Right cardiac atrium (tissue), 5 donors: Measurements from ENCODE around the gene ACSL1. TPM values are rescaled to one million over a fixed set of nuclear protein-coding genes. Genes with fewer than 3 reads are reported as not detected.

Source experiments
- ATAC-seq, 2 donors: fragments of 200-7000 bp; cut with Tn5 transposase; one replicate each; pipeline versions ENCODE4 v1.8.0 to v1.9.1; 2020; ENCODE audit warnings: moderate library complexity in 2 of 2, mild to moderate bottlenecking in 1 of 2
- DNase-seq, 3 donors: peaks; one replicate each; pipeline ENCODE4 v3.0.0-alpha.2; 2020
- H3K27ac ChIP-seq: one replicate; pipeline ENCODE4 v1.5.1; 2013; ENCODE audit warnings: mild to moderate bottlenecking, low read length, control low read depth, moderate library complexity
- H3K27me3 ChIP-seq: one replicate; pipeline ENCODE4 v1.6.1; 2013; ENCODE audit not compliant: control insufficient read depth, insufficient read depth
- H3K4me1 ChIP-seq: one replicate; pipeline ENCODE4 v1.6.1; 2013; ENCODE audit warnings: low read length; ENCODE audit not compliant: control insufficient read depth, insufficient read depth
- H3K4me3 ChIP-seq: one replicate; pipeline ENCODE4 v1.5.1; 2013; ENCODE audit warnings: low read length, control low read depth
- H3K9me3 ChIP-seq: one replicate; pipeline ENCODE4 v1.6.1; 2013; ENCODE audit warnings: low read length; ENCODE audit not compliant: control insufficient read depth
- WGBS: extraction: QIAGEN DNeasy Blood & Tissue Kit; methylation state at CpG from one replicate; pipeline ENCODE4 v1.1.7; 2013; 5-methylcytosine and 5-hydroxymethylcytosine counted together
- intact Hi-C, 4 donors: fragments of 100-400 bp; cut with DNase I; formaldehyde crosslinking; loops; one replicate each; pipeline versions ENCODE4 v1.11.0 to v1.14.0; 2022 to 2023
- polyA plus RNA-seq: library from polyadenylated mRNA; stranded (reverse); fragments of 200-250 nt; gene quantifications from one replicate; pipeline ENCODE4 v1.2.3, GENCODE V29; 2013
- total RNA-seq, 4 donors: library from RNA; stranded (reverse); fragmentation: NEBNext Ultra II Directional; extraction: Animal tissue kit (Norgen Biotek cat#: 25700); gene quantifications; one replicate each; pipeline ENCODE4 v1.2.1, GENCODE V29; 2021
- donor health status: healthy with polysubstance abuse.
- donor health status: DM: no; HTN: yes; CAD: no.
- donor health status: DM: no; HTN: no; CAD: no.
- donor health status: DM: no; HTN: yes; CAD: no; lungs with severe emphysema.
- donor health status: DM: yes; HTN: yes; CAD: no.

The ACSL1 gene
- total and polyA plus RNA-seq, 5 donors = 94.6 to 149 (median 116) TPM

- 89% methylated on average over 9 of the region's 9 CpGs for WGBS
- no peaks in the 10 kb centered on the region for H3K9me3 ChIP-seq
- H3K27ac ChIP-seq = no peak overlapping the region
- H3K4me3 ChIP-seq = no peak overlapping the region
- intact Hi-C loops = no loop called here
- ATAC-seq (no peak), DNase-seq (no peak)
- no peaks in the 10 kb centered on the region for H3K27me3 ChIP-seq
- peaks cover 6% of the 10 kb centered on the region for H3K4me1 ChIP-seq
These were observed 23.1 kb downstream of the ACSL1 start for GRCh38 chr4:184802697-184803015.

GRCh38 chr4:184801781-184802696 is 23.7 kb downstream of the ACSL1 start:
- Histone ChIP-seq H3K9me3 (no peaks in the 10 kb centered on the region), H3K4me3 (no peak overlapping the region), H3K27ac (no peak overlapping the region), H3K27me3 (no peaks in the 10 kb centered on the region), H3K4me1 (peaks cover 6% of the 10 kb centered on the region)
- DNase-seq (no peak), ATAC-seq (no peak)
- 79% methylated on average over 10 of the region's 10 CpGs for WGBS
- intact Hi-C loops = no loop called here

- intact Hi-C loops = no loop called here
- WGBS = 96% methylated on average over 7 of the region's 7 CpGs
- DNase-seq = no peak
- H3K4me1 ChIP-seq = peaks cover 10% of the 10 kb centered on the region
- no peaks in the 10 kb centered on the region for H3K9me3 ChIP-seq
- H3K27me3 ChIP-seq = no peaks in the 10 kb centered on the region
- no peak overlapping the region for H3K27ac ChIP-seq
- no peak for ATAC-seq
- H3K4me3 ChIP-seq = no peak overlapping the region
These were observed 27.3 kb downstream of the ACSL1 start for GRCh38 chr4:184798504-184798903.

- Histone ChIP-seq H3K4me3 (no peak overlapping the region), H3K4me1 (peaks cover 16% of the 10 kb centered on the region), H3K9me3 (no peaks in the 10 kb centered on the region), H3K27ac (no peak overlapping the region), H3K27me3 (no peaks in the 10 kb centered on the region)
- 76% methylated on average over 9 of the region's 9 CpGs for WGBS
- DNase-seq (no peak), ATAC-seq (peak; percentile 40 to 43)
- intact Hi-C loops = no loop called here
These were observed 28.9 kb downstream of the ACSL1 start for GRCh38 chr4:184796906-184797305.

GRCh38 chr4:184795214-184795844 is 30.4 kb downstream of the ACSL1 start:
- H3K4me3 ChIP-seq = no peak overlapping the region
- WGBS = 49% methylated on average over 9 of the region's 9 CpGs
- no peaks in the 10 kb centered on the region for H3K9me3 ChIP-seq
- intact Hi-C loops = no loop called here
- peaks cover 19% of the 10 kb centered on the region for H3K4me1 ChIP-seq
- ATAC-seq = peak in 1 of 2 donors; percentile 64
- DNase-seq = no peak
- H3K27me3 ChIP-seq = no peaks in the 10 kb centered on the region
- no peak overlapping the region for H3K27ac ChIP-seq

GRCh38 chr4:184794470-184794869 is 31.3 kb downstream of the ACSL1 start:
- ATAC-seq = no peak
- no peak overlapping the region for H3K27ac ChIP-seq
- H3K27me3 ChIP-seq = no peaks in the 10 kb centered on the region
- DNase-seq = no peak
- intact Hi-C loops = no loop called here
- no peak overlapping the region for H3K4me3 ChIP-seq
- peaks cover 16% of the 10 kb centered on the region for H3K4me1 ChIP-seq
- H3K9me3 ChIP-seq = no peaks in the 10 kb centered on the region
- WGBS = 96% methylated on average over 5 of the region's 5 CpGs

- intact Hi-C loops = no loop called here
- Histone ChIP-seq H3K27ac (no peak overlapping the region), H3K4me1 (peaks cover 16% of the 10 kb centered on the region), H3K27me3 (no peaks in the 10 kb centered on the region), H3K4me3 (no peak overlapping the region), H3K9me3 (no peaks in the 10 kb centered on the region)
- WGBS = 82% methylated on average over 9 of the region's 9 CpGs
- ATAC-seq = no peak
- DNase-seq = no peak
These were observed 31.9 kb downstream of the ACSL1 start for GRCh38 chr4:184793735-184794355.

- 75% methylated on average over 10 of the region's 10 CpGs for WGBS
- H3K9me3 ChIP-seq = no peaks in the 10 kb centered on the region
- ATAC-seq = peak; percentile 21 to 52
- intact Hi-C loops = no loop called here
- peaks cover 12% of the 10 kb centered on the region for H3K4me1 ChIP-seq
- H3K27me3 ChIP-seq = no peaks in the 10 kb centered on the region
- H3K27ac ChIP-seq = peak overlapping the region; percentile 52
- no peak for DNase-seq
- no peak overlapping the region for H3K4me3 ChIP-seq
These were observed 32.7 kb downstream of the ACSL1 start for GRCh38 chr4:184792950-184793555.

GRCh38 chr4:184792334-184792733 is 33.4 kb downstream of the ACSL1 start:
- ATAC-seq (no peak), DNase-seq (no peak)
- Histone ChIP-seq H3K4me1 (peaks cover 12% of the 10 kb centered on the region), H3K27me3 (no peaks in the 10 kb centered on the region), H3K4me3 (no peak overlapping the region), H3K9me3 (no peaks in the 10 kb centered on the region), H3K27ac (no peak overlapping the region)
- intact Hi-C loops = no loop called here
- 76% methylated on average over 8 of the region's 8 CpGs for WGBS

- no peak overlapping the region for H3K27ac ChIP-seq
- intact Hi-C loops = no loop called here
- ATAC-seq (no peak), DNase-seq (no peak)
- peaks cover 12% of the 10 kb centered on the region for H3K4me1 ChIP-seq
- H3K4me3 ChIP-seq = no peak overlapping the region
- H3K27me3 ChIP-seq = no peaks in the 10 kb centered on the region
- WGBS = 88% methylated on average over 3 of the region's 3 CpGs
- H3K9me3 ChIP-seq = no peaks in the 10 kb centered on the region
These were observed 34.9 kb downstream of the ACSL1 start for GRCh38 chr4:184790826-184791225.
